Kidney capillary endothelial cell (primary cell): ENCODE data around the gene ID2.

Experiments used
- DNase-seq: peaks from one replicate; pipeline ENCODE4 v3.0.0-alpha.2; 2018; ENCODE audit warnings: low spot score

ID2 gene

DNA sequence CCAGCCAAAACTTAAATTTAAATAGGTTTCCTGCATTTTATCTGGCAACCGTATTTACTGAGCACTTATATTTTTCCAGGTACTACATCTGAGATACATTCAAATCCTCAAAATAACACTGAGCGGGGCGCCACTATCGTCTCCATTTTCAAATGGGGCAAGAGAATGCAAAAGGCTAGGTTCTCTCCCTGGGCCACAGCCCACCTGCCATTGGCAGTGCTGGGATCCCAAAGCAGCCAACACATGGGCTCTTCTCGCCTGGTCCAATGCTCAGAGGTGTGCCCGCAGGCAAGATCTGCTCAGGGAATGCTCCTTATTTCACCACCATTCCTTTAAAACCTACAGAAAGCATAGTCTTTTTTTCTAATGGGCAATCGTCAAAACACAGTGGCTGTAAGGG is 11.3 kb upstream of the ID2 start:
- no peak for DNase-seq

DNA sequence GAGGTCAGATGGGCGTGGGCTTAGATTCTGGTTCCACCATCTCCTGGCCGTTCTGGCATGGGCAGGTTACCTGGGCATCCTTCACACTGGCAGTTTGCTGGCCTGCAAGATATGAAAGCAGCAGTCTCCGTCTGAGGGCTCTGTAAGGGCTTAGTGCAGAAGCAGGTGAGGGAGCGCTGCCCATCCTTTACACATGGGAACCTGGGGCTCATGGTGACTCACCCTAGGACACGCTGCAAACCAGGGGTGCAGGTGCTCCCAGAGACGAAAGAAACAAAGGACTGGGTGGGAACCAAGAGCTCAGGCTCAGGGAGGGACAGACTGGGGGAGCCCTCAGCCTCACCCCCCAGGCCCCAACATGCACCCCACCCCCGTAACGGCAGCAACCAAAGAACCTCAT is 10.7 kb upstream of the ID2 start:
- DNase-seq, result no peak

DNA sequence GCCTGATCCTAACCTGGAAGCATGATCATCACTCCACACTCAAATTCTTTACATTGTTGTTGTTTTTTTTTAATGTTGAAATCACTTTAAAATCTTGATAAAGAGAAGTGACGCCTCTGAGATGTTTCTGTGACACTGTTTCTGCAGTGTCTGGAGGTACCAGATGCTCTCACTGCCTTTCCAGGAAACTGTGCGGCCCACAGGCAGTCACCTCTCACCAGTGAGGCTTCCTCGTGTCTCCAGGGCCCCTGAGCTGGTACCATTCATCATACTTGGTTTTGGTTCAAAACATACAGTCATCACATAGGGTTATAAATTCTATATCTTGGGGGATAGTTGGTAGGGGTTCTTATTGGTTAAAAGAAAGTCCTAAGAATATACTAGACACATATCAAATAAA is 10.1 kb upstream of the ID2 start:
- DNase-seq, result no peak

DNA sequence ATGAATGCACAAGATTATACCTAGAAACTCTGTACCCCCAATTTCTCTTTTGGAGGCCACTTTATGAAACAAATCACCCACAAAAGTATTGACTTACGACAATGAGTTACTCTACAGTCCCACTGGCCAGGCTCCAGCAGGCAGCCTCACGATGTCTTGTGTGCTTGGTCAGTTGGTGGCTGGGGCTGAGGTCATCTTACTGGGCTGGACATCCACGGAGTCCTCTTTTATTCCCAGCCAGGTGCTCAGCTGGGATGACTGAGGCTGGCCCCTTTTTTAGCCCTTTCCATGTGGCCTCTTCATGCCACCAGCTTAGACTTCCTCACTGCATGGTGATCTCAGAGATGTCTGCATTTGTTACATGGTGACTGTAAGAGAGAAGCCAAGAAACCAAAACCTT is 8.9 kb upstream of the ID2 start:
- no peak for DNase-seq

- DNase-seq, result no peak
Observed at GRCh38 chr2:8673381-8673780, 8.5 kb upstream of the ID2 start.

DNA sequence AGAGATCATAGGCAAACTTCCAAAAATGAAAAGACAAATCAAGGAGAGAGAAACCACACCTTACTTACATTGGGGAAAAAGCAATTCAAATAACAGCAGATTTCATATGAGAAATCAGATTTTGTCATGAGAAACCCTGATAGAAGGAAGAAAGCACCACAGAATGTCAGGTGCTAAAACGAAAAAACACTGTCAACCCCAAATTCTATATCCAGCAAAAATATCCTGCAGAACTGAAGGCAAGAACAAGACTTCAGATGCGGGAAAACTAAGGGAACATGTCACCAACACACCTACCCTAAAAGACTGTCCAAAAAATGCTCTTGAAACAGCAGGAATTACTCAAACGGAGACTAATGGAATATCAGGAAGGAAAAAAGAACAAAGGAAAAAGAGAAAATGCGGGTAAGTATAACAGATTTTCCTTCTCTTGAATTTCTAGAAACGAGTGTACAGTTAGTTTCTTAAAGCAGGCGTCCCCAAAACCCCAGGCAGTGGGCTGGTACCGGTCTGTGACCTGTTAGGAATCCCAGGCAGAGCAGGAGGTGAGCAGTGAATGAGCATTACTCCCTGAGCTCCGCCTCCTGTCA is 7.3 kb upstream of the ID2 start:
- no peak for DNase-seq

- no peak for DNase-seq
Observed at GRCh38 chr2:8675543-8675942, 6.3 kb upstream of the ID2 start.

GRCh38 chr2:8676191-8676920 is 5.5 kb upstream of the ID2 start:
- DNase-seq, result peak; percentile 40

- DNase-seq, result peak; percentile 47
Observed at GRCh38 chr2:8676921-8677645, 4.8 kb upstream of the ID2 start.

DNA sequence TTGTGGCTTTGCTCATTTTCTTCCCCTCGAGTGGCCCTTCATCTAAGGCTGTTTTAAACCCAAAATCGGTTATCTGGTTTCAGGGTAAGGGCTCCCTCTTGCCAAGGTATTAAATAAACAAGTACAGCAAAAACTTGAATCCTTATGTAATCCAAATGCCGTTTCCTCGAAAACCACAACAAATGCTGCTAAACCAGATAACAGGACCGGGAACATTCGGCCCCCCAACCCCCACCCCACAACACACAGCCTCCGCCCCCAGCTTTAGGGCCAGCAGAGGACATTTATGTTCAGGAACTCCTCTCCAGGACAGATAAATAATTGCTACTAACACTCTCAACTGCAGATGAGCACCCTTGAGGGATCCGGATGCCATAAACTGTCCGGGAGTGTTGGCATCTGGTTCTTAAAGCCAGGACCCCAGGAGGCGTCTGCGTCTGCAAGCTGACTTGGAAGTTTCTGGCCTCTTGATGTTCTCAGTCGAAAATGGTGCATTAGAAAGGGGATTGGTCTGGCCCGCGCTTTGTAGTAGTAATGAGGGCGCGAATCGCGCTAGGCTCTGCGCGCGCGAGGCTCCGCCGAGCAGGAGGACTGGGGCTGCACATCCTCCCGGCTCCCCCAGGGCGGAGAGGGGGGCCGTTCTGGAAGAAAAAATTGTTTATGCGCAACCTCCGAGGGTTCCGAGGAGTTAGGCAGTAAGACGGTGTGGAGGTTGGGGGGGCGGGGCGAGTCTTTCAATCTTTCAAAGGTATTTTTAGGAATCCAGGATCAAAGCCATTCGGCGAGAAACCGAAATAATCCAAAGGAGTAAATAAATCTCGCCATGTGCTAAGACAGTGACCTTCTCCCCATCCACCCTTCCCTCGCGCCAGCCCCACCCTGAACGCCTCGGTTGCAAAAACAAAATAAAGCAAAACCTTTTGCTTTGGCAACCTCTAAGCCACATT is 3.9 kb upstream of the ID2 start:
- peak; percentile 37 for DNase-seq

GRCh38 chr2:8678731-8679566 is 2.9 kb upstream of the ID2 start:
- peak; percentile 99 for DNase-seq

- DNase-seq, result peak; percentile 10
Observed at GRCh38 chr2:8679567-8679826, 2.4 kb upstream of the ID2 start.

GRCh38 chr2:8679827-8680731 is 1.8 kb upstream of the ID2 start:
- DNase-seq, result peak; percentile 34

- DNase-seq, result peak; percentile 44
Observed at GRCh38 chr2:8680822-8681760, 765 bp upstream of the ID2 start.

DNA sequence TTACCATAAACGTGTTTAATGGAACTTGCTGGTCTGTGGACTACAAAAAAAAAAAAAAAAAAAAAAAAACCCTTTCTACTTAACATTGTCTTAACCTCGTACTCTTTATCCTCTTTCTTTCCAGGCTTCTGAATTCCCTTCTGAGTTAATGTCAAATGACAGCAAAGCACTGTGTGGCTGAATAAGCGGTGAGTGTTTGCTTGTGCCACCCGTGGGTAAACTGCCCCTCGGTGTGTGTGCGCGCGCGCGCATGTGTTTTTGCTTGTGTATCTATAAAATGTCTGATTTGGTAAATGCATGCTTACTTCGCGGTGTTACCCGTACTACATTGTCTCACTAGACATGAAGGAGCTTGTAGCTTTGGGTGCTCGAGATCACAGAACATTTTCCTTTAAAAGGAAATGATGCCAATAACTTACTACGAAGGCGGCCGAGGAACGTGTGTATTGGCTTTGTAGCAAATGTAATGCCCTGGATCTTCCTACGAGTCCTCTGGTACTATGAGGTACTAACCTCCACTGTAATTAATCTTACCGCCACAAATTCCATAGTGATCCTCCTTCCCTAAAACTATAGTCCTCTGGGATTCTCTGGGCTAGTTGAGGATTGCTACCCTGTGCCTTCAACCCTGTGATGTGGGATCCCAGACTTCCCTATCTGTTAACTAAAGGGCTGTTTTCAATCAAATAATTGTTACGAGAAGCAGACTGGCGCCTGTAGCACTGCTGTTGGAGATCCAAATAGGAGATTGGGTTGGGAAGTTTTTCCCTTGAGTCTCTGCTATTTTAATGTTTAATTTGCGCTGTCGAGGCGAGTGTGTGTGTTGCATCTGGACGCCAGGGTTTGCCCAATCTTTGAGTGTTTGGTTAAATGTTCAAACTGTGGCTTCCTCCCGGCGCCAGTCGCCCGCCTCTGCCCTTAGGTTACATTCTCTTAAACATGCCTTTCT is 1.1 kb downstream of the ID2 start:
- peak; percentile 27 for DNase-seq

- DNase-seq, result peak; percentile 15
Observed at GRCh38 chr2:8684540-8684877, 2.7 kb downstream of the ID2 start.

GRCh38 chr2:8684878-8685696 is 3.2 kb downstream of the ID2 start:
- DNase-seq, result peak; percentile 38
